GM12878 (cell line): ENCODE data around the gene TGFBR1.

ENCODE experiments used
- CEBPB ChIP-seq, 2 experiments: fragments of 150-350 bp in 1 of 2; IDR thresholded peaks; 2 replicates each; pipeline ENCODE4 v1.6.1; 2012 to 2014; ENCODE audit warnings: low read depth in 2 of 2, low read length in 2 of 2, borderline replicate concordance in 1 of 2, inconsistent platforms in 1 of 2
- CHD1 ChIP-seq: IDR thresholded peaks from 2 replicates; pipeline ENCODE4 v1.6.1; 2012; ENCODE audit warnings: low read depth, low read length, improper control_type of control experiment
- EZH2 ChIP-seq: IDR thresholded peaks from 2 replicates; pipeline ENCODE4 v1.6.1; 2012; ENCODE audit warnings: low read depth, mild to moderate bottlenecking, control low read depth, inconsistent platforms, low read length, borderline replicate concordance; ENCODE audit not compliant: control insufficient read depth
- GABPA ChIP-seq: IDR thresholded peaks from 2 replicates; pipeline ENCODE4 v1.6.1; 2014; ENCODE audit warnings: antibody characterized with exemption, low read depth, mild to moderate bottlenecking, inconsistent platforms
- HDAC2 ChIP-seq: fragments of 200-600 bp; sonication (generic); IDR thresholded peaks from 2 replicates; pipeline ENCODE4 v1.6.1; 2017
- NFYB ChIP-seq: IDR thresholded peaks from 2 replicates; pipeline ENCODE4 v1.6.1; 2011; ENCODE audit warnings: low read depth, mild to moderate bottlenecking, low read length, improper control_type of control experiment, moderate library complexity; ENCODE audit not compliant: insufficient read depth
- POLR2A ChIP-seq: IDR thresholded peaks from 2 replicates; pipeline ENCODE4 v1.6.1; 2011; ENCODE audit warnings: low read depth, mild to moderate bottlenecking, low read length
- RAD21 ChIP-seq: IDR thresholded peaks from 2 replicates; pipeline ENCODE4 v1.6.1; 2011; ENCODE audit warnings: mild to moderate bottlenecking, low read depth, low read length, moderate library complexity; ENCODE audit not compliant: insufficient read depth
- TAF1 ChIP-seq: IDR thresholded peaks from 2 replicates; pipeline ENCODE4 v1.6.1; 2011; ENCODE audit warnings: mild to moderate bottlenecking, low read depth, low read length, borderline replicate concordance
- TCF7 ChIP-seq: IDR thresholded peaks from 2 replicates; pipeline ENCODE4 v1.6.1; 2014; ENCODE audit warnings: antibody characterized with exemption, borderline replicate concordance
- TF ChIP-seq, protein P1 (sequence below), 3 experiments: IDR thresholded peaks in 2 of 3; conservative IDR thresholded peaks in 1 of 3; 2 replicates each; pipeline ENCODE4 v1.5.1; 2011; ENCODE audit warnings: low read depth in 3 of 3, low read length in 3 of 3, mild to moderate bottlenecking in 3 of 3, control low read depth in 2 of 3, moderate library complexity in 2 of 3, inconsistent platforms in 1 of 3, mixed read lengths in 1 of 3; ENCODE audit not compliant: control insufficient read depth in 2 of 3, insufficient read depth in 1 of 3; ENCODE audit errors: extremely low read depth in 1 of 3

- TF ChIP-seq, protein P1, sequence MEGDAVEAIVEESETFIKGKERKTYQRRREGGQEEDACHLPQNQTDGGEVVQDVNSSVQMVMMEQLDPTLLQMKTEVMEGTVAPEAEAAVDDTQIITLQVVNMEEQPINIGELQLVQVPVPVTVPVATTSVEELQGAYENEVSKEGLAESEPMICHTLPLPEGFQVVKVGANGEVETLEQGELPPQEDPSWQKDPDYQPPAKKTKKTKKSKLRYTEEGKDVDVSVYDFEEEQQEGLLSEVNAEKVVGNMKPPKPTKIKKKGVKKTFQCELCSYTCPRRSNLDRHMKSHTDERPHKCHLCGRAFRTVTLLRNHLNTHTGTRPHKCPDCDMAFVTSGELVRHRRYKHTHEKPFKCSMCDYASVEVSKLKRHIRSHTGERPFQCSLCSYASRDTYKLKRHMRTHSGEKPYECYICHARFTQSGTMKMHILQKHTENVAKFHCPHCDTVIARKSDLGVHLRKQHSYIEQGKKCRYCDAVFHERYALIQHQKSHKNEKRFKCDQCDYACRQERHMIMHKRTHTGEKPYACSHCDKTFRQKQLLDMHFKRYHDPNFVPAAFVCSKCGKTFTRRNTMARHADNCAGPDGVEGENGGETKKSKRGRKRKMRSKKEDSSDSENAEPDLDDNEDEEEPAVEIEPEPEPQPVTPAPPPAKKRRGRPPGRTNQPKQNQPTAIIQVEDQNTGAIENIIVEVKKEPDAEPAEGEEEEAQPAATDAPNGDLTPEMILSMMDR (IDR thresholded peaks at IDR 0.05 in 2 of 3, conservative IDR thresholded peaks at IDR 0.05 in 1 of 3; ENCODE audit: control insufficient read depth in 2 of 3, extremely low read depth in 1 of 3, insufficient read depth in 1 of 3, low read depth in 3 of 3, low read length in 3 of 3), result no peak
- TF ChIP-seq NFYB, result no peak
- no peak for TF ChIP-seq GABPA
- no peak for TF ChIP-seq HDAC2
- TF ChIP-seq POLR2A, result no peak
- TF ChIP-seq TCF7, result no peak
- TF ChIP-seq EZH2, result no peak
- no peak for TF ChIP-seq TAF1
- no peak for TF ChIP-seq CEBPB (IDR thresholded peaks at IDR 0.05; ENCODE audit: borderline replicate concordance in 1 of 2, low read depth in 2 of 2, low read length in 2 of 2)
- TF ChIP-seq RAD21, result no peak
- no peak for TF ChIP-seq CHD1
Measured at GRCh38 chr9:99101271-99101670, 3.6 kb upstream of the TGFBR1 start.
